HG03558 (cell line): ENCODE data around the gene VHLL.

Experiments
- ATAC-seq: cut with Tn5 transposase; IDR thresholded peaks from one replicate; pipeline ENCODE4 v1.9.1; 2021; ENCODE audit warnings: moderate number of reproducible peaks; ENCODE audit not compliant: unreplicated experiment; ENCODE audit errors: extremely low read depth

The VHLL gene

DNA sequence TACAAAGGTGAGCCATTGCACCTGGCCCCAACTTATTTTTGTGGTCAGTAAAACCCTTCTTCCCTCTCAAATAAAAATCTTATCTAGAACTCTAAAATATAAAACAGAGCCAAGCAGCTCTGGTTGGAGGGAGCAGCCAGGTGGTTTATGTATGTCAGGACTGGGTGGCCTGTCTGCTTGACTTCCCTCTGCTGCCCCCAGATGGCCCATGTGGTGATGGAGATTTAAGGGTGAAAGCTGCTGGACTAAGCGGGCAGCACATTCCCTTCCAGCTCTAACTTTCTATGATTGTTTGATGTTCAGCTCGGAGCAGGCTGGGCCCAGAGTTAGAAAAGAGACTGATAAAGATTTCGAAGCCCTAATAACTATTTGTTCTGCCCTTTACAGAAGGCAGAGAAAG, 39.3 kb downstream of the VHLL start:
- no peak for ATAC-seq

DNA sequence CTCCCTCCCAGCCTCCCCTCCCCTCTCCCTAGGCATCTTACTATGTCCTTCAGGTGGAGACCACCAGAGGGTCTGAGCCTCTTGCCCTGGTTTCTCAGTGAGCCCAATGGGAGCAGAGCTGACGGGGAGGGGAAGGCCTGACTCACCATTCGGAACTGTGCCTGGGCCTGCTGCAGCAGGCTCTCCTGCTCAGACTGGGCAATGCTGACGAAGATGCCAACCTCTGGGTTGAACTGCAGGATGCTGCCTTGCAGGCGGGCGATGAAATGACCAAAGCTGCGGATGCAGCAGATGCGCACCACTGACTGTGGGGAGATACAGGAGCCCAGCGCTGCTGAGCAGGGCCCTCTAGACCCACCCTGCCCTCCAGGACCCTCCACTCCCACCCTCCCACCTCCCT, 40.2 kb downstream of the VHLL start:
- no peak for ATAC-seq

DNA sequence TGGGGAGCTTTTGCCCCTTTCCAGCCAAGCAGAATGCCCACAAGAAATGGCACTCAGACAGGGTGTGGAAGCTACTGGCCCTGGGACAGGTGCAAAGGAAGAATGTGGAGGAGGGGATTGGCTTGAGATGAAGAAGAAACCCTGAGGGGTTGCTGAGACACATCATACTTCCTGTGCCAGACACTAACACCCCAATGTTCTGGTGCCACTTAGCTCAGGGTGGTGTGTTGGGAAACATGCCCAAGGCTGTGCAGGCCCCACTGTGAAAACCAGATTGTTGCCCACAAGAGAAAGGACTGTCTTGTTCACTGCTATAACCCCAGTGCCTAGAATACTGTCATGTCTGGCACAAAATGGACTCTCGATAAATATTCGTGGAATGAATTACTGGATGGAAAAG, 41.4 kb downstream of the VHLL start:
- no peak for ATAC-seq

DNA sequence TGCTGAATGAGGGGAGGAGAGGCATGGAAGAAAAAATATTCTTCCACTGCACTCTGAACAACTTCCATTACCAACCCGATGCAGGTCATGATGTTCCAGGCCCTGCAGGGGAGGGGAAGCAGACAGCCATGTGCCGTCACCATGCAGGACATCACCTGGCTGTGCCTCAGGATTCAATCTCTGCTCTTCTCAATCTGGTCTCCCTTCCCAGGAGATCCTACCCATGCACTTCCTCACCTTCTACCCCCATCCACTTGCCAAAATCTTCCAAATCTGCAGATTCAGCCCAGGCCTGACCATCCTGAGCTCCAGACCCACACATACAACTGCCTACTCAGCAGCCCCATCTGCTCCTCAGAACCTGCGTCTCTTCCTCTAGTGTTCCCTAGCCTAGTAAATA, 45.5 kb downstream of the VHLL start:
- no peak for ATAC-seq

DNA sequence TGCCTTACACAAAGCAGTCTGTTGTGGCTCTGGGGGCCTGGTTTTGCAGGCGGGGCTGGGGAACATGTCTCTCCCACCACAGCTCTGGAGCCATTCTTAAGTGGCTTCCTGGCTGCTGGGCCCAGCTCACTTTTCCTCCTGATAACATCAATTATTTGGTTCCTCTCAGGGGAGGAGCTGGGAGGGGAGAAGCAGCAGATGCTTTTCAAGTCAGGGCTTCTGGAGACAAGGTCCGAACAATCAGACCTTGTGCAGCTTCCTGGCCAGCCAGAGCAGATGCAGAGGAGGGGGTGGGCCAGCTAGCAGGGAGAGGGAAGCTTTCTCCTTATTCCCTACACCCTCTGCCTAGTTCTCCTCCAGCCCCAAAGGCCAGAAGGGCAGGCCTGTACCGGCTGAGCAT, 47.6 kb downstream of the VHLL start:
- ATAC-seq, result no peak

DNA sequence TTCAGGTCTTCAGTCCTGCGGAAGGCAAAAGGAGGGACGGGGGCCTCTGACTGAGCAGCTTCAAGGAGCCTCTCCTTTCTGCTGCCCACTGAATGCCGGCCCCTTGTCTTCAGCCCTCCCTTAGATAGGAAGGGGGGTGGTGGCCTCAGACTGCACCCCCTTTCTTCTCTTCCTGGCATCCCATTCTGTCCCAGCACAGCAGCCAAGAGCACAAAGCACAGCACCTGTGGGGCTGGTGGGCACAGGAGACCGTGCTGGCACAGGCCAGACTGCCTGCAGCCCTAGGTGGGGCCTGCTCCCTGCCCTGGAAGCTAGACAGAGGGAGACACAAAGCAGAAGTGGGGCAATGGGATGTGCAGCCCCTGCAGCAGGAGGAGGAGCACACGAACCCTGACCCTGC, 49.5 kb downstream of the VHLL start:
- ATAC-seq, result no peak
